Small intestine (tissue), 7 donors: ENCODE measurements around the gene IRF7. TPM values are rescaled to one million over a fixed set of nuclear protein-coding genes. Genes with fewer than 3 reads are reported as not detected.

Experiments
- DNase-seq, 2 donors: peaks; one replicate each; pipeline versions ENCODE4 v3.0.0 to v3.0.0-alpha.2; 2013
- FAIRE-seq: peaks from 2 replicates; lab custom pipeline; 2012; peaks lifted over from hg19 to GRCh38; lab: Jason Lieb, UNC
- H3K27ac ChIP-seq, 3 donors: one replicate each; pipeline ENCODE4 v1.5.1; 2013; ENCODE audit warnings: low read length in 2 of 3, mild to moderate bottlenecking in 2 of 3, control low read depth in 1 of 3, inconsistent platforms in 1 of 3, low read depth in 1 of 3, moderate library complexity in 1 of 3
- H3K27me3 ChIP-seq, 3 donors: one replicate each; pipeline ENCODE4 v1.6.1; 2013; ENCODE audit warnings: low read length in 3 of 3, inconsistent platforms in 1 of 3; ENCODE audit not compliant: control insufficient read depth in 3 of 3, insufficient read depth in 3 of 3
- H3K36me3 ChIP-seq, 3 donors: one replicate each; pipeline ENCODE4 v1.6.1; 2013; ENCODE audit warnings: low read length in 3 of 3, inconsistent platforms in 1 of 3, low read depth in 1 of 3, mild to moderate bottlenecking in 1 of 3, moderate library complexity in 1 of 3; ENCODE audit not compliant: control insufficient read depth in 3 of 3, insufficient read depth in 2 of 3
- H3K4me1 ChIP-seq, 3 donors: one replicate each; pipeline ENCODE4 v1.6.1; 2013; ENCODE audit warnings: low read length in 2 of 3, inconsistent platforms in 1 of 3, low read depth in 1 of 3, mild to moderate bottlenecking in 1 of 3, moderate library complexity in 1 of 3; ENCODE audit not compliant: control insufficient read depth in 3 of 3, insufficient read depth in 2 of 3
- H3K4me3 ChIP-seq, 3 donors: one replicate each; pipeline ENCODE4 v1.5.1; 2013; ENCODE audit warnings: low read length in 3 of 3, control low read depth in 1 of 3, inconsistent platforms in 1 of 3, low read depth in 1 of 3, mild to moderate bottlenecking in 1 of 3, moderate library complexity in 1 of 3
- H3K9me3 ChIP-seq, 2 donors: one replicate each; pipeline ENCODE4 v1.6.1; 2013; ENCODE audit warnings: low read depth in 1 of 2, low read length in 1 of 2; ENCODE audit not compliant: control insufficient read depth in 2 of 2, insufficient read depth in 1 of 2
- WGBS, 3 donors: extraction: QIAGEN DNeasy Blood & Tissue Kit; methylation state at CpG; one replicate each; pipeline ENCODE4 v1.1.7; 2013; 5-methylcytosine and 5-hydroxymethylcytosine counted together
- polyA plus RNA-seq, 4 donors: library from polyadenylated mRNA; stranded (reverse) in 3 of 4; unstranded in 1 of 4; fragments of 200-250 nt in 3 of 4; fragments of 120-200 nt in 1 of 4; gene quantifications; one replicate each; pipeline versions ENCODE4 v1.2.1 to v1.2.3, GENCODE V29; 2013
- donor health status: healthy with polysubstance abuse.
- donor health status: control.
- donor health status: control.
- donor health status: Bipolar disorder and iron deficiency.
- donor health status: healthy.

IRF7 gene
- polyA plus RNA-seq, 4 donors: 14.5 to 115 (median 73.1) TPM

DNA sequence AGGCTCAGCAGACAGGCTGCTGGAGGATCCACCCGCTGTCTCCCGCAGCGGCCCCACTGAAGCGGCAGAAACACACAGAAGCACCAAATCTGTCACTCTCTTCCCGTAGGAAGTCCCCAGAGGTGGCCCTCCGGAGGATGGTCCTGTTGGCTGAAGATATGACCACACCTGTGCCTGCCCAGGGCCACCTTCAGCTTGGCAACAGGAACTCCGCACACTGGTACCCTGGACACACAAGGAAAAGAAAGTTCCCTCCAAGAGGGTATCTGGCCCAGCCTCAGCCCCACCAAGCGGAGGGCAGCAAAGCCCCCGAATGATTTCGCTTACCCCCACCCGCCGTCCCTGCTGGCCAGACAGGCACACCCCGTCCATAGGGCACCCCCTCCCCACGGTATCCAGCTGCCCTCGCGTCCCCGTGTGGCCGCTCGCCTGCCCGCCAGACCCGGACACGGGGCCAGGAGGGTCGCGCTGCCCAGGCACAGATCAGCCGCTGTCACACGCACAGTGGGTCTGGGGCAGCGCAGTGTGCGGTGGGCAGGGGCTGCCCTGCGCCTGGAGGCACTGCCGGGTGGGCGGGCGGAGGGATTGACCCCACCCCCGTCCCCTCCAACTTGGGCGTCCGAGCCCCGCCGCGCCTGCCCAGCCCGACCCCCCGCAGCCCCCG is 48.0 kb downstream of the IRF7 start:
- Histone ChIP-seq H3K9me3 (no peaks in the 10 kb centered on the region), H3K27me3 (peaks cover 0 to 9% (median 2%) of the 10 kb centered on the region in 3 donors), H3K4me1 (peaks cover 3 to 22% (median 7%) of the 10 kb centered on the region in 3 donors), H3K36me3 (peaks cover 0 to 32% (median 2%) of the 10 kb centered on the region in 3 donors), H3K27ac (peak overlapping the region in 2 of 3 donors; percentile 43 to 79), H3K4me3 (peak overlapping the region; percentile 51 to 87 (median 60))
- 26 to 40% (median 35%) methylated on average over 27 to 41 of the region's 41 CpGs for WGBS, 3 donors
- DNase-seq (peak in 1 of 2 donors; percentile 32), FAIRE-seq (no peak)

DNA sequence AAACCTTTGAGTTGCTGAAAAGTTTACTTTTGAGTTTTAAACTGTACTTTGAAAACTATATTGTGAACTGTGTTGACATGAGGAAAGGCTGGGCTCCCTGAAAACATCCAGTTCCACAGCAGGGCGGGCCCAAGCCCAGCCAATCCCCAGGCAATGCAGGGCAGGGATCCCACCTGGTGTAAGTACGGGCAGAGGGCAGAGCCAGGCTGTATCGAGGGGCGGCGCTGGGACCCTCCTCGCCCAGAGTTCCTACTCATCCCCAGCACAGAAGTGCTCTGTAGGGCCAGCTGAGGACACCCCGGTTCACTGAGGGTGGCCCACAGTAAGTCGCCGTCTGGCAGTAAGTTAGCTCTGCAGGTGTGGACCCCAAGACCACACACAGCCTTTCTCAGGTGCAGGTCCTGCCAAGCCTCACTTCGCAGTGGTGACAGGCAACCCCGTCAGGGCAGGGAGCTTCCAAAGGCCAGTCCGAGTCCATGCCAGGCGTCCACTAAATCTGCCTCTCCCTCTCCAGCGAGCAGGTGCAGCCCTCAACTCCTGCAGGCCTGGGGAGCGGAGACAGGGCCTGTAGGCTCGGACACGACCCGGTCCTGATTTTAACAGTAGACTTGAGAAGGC is 48.6 kb downstream of the IRF7 start:
- no peak for FAIRE-seq

DNA sequence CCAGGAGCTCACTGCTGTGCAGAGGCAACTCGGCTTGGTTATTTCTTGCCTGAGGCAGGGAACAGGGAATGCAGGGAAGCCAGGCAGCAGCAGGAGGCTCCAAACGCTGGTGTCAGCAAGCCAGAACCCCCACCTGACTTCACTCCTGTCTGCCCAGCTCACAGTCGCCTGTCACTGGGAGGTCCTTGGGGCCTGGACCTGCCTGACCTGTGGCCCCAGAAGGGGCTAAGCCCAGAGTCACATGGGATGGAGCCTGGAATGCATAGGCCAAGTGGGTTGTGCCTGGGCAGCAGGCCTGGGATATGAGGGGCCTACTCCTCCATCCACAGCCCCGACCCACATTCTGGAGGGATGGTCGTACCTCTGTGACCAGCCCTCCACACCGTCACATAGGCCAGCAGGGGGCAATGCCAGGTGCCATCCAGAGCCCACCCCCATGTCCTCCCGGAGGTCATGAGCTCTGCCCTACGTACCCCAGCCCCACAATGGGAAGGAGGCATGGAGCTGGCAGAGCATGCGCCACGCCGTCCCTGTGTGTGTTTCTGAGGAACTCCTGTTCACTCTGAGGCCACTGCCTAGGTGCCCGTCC is 49.7 kb downstream of the IRF7 start:
- Histone ChIP-seq H3K27me3 (peaks cover 0 to 8% (median 0%) of the 10 kb centered on the region in 3 donors), H3K4me1 (peaks cover 3 to 35% (median 7%) of the 10 kb centered on the region in 3 donors), H3K27ac (peak overlapping the region in 1 of 3 donors; percentile 26), H3K4me3 (no peak overlapping the region), H3K36me3 (peaks cover 0 to 45% (median 7%) of the 10 kb centered on the region in 3 donors), H3K9me3 (no peaks in the 10 kb centered on the region)
- 71 to 80% (median 80%) methylated on average over 12 of the region's 12 CpGs for WGBS, 3 donors
- DNase-seq (no peak), FAIRE-seq (no peak)

More for the DNA sequence above, 48.6 kb downstream of the IRF7 start:
- Histone ChIP-seq H3K4me3 (peak overlapping the region in 2 of 3 donors; percentile 46 to 51), H3K27ac (peak overlapping the region in 2 of 3 donors; percentile 17 to 32), H3K9me3 (no peaks in the 10 kb centered on the region), H3K36me3 (peaks cover 0 to 39% (median 7%) of the 10 kb centered on the region in 3 donors), H3K27me3 (peaks cover 0 to 8% (median 2%) of the 10 kb centered on the region in 3 donors), H3K4me1 (peaks cover 3 to 28% (median 7%) of the 10 kb centered on the region in 3 donors)
- WGBS, 3 donors: 72 to 91% (median 90%) methylated on average over 17 to 18 of the region's 18 CpGs
- no peak for DNase-seq

DNA sequence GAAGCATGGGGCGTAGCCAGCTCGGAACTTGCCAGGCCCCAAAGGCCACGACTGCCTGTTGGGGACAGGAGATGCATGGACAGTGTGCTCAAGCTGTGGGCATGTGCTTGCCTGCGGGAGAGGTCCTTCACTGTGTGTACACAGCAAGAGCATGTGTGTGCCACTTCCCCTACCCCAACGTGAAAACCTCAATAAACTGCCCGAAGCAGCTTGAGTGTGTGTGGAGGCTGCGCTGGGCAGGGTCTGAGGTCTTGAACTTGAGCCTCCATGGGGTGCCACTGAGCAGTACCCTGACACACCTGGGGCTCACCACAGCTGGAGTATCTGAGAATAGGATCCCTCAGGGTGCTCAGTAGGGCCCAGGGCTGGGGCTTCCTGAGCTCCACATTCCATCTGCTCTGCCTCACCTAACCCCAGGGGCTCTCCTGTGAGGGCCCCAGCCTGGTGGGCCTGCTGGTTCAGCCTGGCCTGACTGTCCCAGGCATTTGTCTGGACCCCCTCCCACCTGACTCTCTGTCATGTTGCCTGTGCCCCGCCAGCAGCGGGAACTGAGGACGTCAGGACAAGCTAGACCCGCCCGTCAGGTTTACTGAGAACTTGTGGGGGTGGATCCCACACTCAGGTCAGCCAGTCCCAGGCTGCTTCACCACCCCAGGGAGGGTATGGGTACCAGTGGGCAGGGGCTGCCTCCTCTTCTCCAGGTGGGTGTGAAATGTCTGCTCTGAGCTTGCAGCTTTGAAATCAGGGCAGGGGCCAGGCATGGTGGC is 51.8 kb downstream of the IRF7 start:
- H3K4me3 ChIP-seq: no peak overlapping the region
- H3K9me3 ChIP-seq: no peaks in the 10 kb centered on the region
- no peak for FAIRE-seq
- H3K4me1 ChIP-seq: peaks cover 0 to 43% (median 1%) of the 10 kb centered on the region in 3 donors
- H3K36me3 ChIP-seq: peaks cover 0 to 45% (median 7%) of the 10 kb centered on the region in 3 donors
- 79 to 85% (median 80%) methylated on average over 12 of the region's 12 CpGs for whole genome bisulfite sequencing, 3 donors
- no peak for DNase-seq
- H3K27ac ChIP-seq: no peak overlapping the region
- peaks cover 0 to 6% (median 0%) of the 10 kb centered on the region in 3 donors for H3K27me3 ChIP-seq

DNA sequence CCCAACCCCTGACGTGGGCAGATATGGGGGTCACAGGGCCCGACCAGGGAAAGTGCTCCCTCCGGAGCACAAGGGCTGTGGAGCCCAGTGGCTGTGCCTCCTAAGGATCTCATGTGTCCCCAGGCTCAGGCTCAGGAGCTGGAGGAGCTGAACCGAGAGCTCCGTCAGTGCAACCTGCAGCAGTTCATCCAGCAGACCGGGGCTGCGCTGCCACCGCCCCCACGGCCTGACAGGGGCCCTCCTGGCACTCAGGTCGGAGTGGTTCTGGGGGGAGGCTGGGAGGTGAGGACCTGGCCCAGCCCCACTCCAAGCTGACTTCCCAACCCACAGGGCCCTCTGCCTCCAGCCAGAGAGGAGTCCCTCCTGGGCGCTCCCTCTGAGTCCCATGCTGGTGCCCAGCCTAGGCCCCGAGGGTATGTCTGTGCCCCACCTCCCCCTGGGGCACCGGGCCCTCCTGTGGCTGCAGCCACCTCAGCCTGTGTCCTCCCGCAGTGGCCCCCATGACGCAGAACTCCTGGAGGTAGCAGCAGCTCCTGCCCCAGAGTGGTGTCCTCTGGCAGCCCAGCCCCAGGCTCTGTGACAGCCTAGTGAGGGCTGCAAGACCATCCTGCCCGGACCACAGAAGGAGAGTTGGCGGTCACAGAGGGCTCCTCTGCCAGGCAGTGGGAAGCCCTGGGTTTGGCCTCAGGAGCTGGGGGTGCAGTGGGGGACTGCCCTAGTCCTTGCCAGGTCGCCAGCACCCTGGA is 52.5 kb downstream of the IRF7 start:
- Histone ChIP-seq H3K27me3 (peaks cover 0 to 10% (median 0%) of the 10 kb centered on the region in 3 donors), H3K27ac (no peak overlapping the region), H3K4me1 (peaks cover 0 to 44% (median 0%) of the 10 kb centered on the region in 3 donors), H3K4me3 (no peak overlapping the region), H3K36me3 (peaks cover 0 to 45% (median 7%) of the 10 kb centered on the region in 3 donors), H3K9me3 (no peaks in the 10 kb centered on the region)
- DNase-seq: no peak
- 90 to 92% (median 91%) methylated on average over 16 to 18 of the region's 18 CpGs for WGBS, 3 donors
- no peak for FAIRE-seq

Other genes with a start within 250 kb of the IRF7 start
- gene B4GALNT4, start 246.5 kb downstream of the IRF7 start, polyA plus RNA-seq: 10 to 100 TPM in 1 of 4 donors, 1 to 10 TPM in 3; 4.5 to 23.8 (median 7.5) TPM
- gene PKP3, start 221.7 kb downstream of the IRF7 start, polyA plus RNA-seq: 100 to 1,000 TPM in 2 of 4 donors, 10 to 100 TPM in 2; 72.5 to 152 (median 111) TPM
- gene SIGIRR, start 201.0 kb downstream of the IRF7 start, polyA plus RNA-seq: 100 to 1,000 TPM in 2 of 4 donors, 10 to 100 TPM in 2; 87.3 to 219 (median 156) TPM
- 100 to 1,000 TPM in 3 of 4 donors, 10 to 100 TPM in 1; 84.7 to 363 (median 220) TPM for gene ANO9, start 173.9 kb downstream of the IRF7 start, polyA plus RNA-seq
- gene PTDSS2, start 165.7 kb downstream of the IRF7 start, polyA plus RNA-seq: 10 to 100 TPM in 3 of 4 donors, 1 to 10 TPM in 1; 9.5 to 20.3 (median 15.4) TPM
- gene RNH1, start 108.7 kb downstream of the IRF7 start, polyA plus RNA-seq: 100 to 1,000 TPM in 2 of 4 donors, 10 to 100 TPM in 2; 80.9 to 120 (median 100) TPM
- 100 to 1,000 TPM in 2 of 4 donors, 10 to 100 TPM in 2; 23.6 to 142 (median 92.7) TPM for gene HRAS, start 80.4 kb downstream of the IRF7 start, polyA plus RNA-seq
- gene LRRC56, start 78.4 kb downstream of the IRF7 start, polyA plus RNA-seq: 1 to 10 TPM in 2 of 4 donors, under 1 TPM in 2; 0.54 to 2.7 (median 1.0) TPM
- gene LMNTD2, start 55.2 kb downstream of the IRF7 start, polyA plus RNA-seq: 10 to 100 TPM in 2 of 4 donors, 1 to 10 TPM in 2; 4.7 to 26.4 (median 11.9) TPM
- 100 to 1,000 TPM in 2 of 4 donors, 10 to 100 TPM in 2; 49.1 to 174 (median 120) TPM for gene RASSF7, start 55.0 kb downstream of the IRF7 start, polyA plus RNA-seq
- 10 to 100 TPM; 14.6 to 43.3 (median 23.6) TPM for gene PHRF1, start 39.5 kb downstream of the IRF7 start, polyA plus RNA-seq
- gene CDHR5, start 9.0 kb upstream of the IRF7 start, polyA plus RNA-seq: 1,000 to 10,000 TPM in 1 of 4 donors, 100 to 1,000 TPM in 3; 112 to 1,182 (median 936) TPM
- 100 to 1,000 TPM in 1 of 4 donors, 10 to 100 TPM in 2, 1 to 10 TPM in 1; 4.8 to 114 (median 22.3) TPM for gene SCT, start 11.2 kb upstream of the IRF7 start, polyA plus RNA-seq
- gene DRD4, start 21.3 kb upstream of the IRF7 start, polyA plus RNA-seq: 1 to 10 TPM in 2 of 4 donors, under 1 TPM in 2; 0.51 to 1.4 (median 1.1) TPM
- 10 to 100 TPM; 18.2 to 39.6 (median 29.4) TPM for gene DEAF1, start 79.3 kb upstream of the IRF7 start, polyA plus RNA-seq
- 10 to 100 TPM; 11.9 to 35.4 (median 21.2) TPM for gene TMEM80, start 79.9 kb upstream of the IRF7 start, polyA plus RNA-seq
- 1,000 to 10,000 TPM in 2 of 4 donors, 100 to 1,000 TPM in 1, 10 to 100 TPM in 1; 90.2 to 1,255 (median 670) TPM for gene EPS8L2, start 90.3 kb upstream of the IRF7 start, polyA plus RNA-seq
- 100 to 1,000 TPM in 3 of 4 donors, 10 to 100 TPM in 1; 97.9 to 188 (median 174) TPM for gene TALDO1, start 131.5 kb upstream of the IRF7 start, polyA plus RNA-seq
- gene GATD1, start 161.5 kb upstream of the IRF7 start, polyA plus RNA-seq: 10 to 100 TPM; 12.2 to 55.6 (median 29.8) TPM
- 1 to 10 TPM in 1 of 4 donors, under 1 TPM in 1, not detected in 2; 0.22 to 3.3 TPM for gene CEND1, start 174.1 kb upstream of the IRF7 start, polyA plus RNA-seq
- 10 to 100 TPM; 10.5 to 21.9 (median 10.8) TPM for gene SLC25A22, start 182.3 kb upstream of the IRF7 start, polyA plus RNA-seq
- gene PIDD1, start 189.3 kb upstream of the IRF7 start, polyA plus RNA-seq: 10 to 100 TPM; 14.5 to 47.0 (median 28.6) TPM
- gene RPLP2, start 194.0 kb upstream of the IRF7 start, polyA plus RNA-seq: 1,000 to 10,000 TPM; 1,144 to 2,714 (median 1,335) TPM
- 100 to 1,000 TPM in 3 of 4 donors, 10 to 100 TPM in 1; 66.2 to 250 (median 162) TPM for gene PNPLA2, start 203.0 kb upstream of the IRF7 start, polyA plus RNA-seq
- gene CRACR2B, start 212.0 kb upstream of the IRF7 start, polyA plus RNA-seq: 10 to 100 TPM; 38.7 to 88.8 (median 65.2) TPM
- 100 to 1,000 TPM; 187 to 359 (median 284) TPM for gene CD151, start 217.0 kb upstream of the IRF7 start, polyA plus RNA-seq
- gene POLR2L, start 226.6 kb upstream of the IRF7 start, polyA plus RNA-seq: 100 to 1,000 TPM in 3 of 4 donors, 10 to 100 TPM in 1; 82.9 to 140 (median 132) TPM
- gene TSPAN4, start 226.9 kb upstream of the IRF7 start, polyA plus RNA-seq: 10 to 100 TPM in 2 of 4 donors, 1 to 10 TPM in 2; 5.1 to 53.3 (median 10.2) TPM